HepG2 (cell line): ENCODE data around the gene ACOT6. TPM values are rescaled to one million over a fixed set of nuclear protein-coding genes. Genes with fewer than 3 reads are reported as not detected.
A peak's percentile ranks its signal among the peaks of the same experiment; 100 is the strongest.
"Not testable (repeated sequence)": the region's sequence is repeated elsewhere in the genome, so short reads cannot be mapped to it uniquely, and the experiment has no call there.

Source experiments
- ARID2 ChIP-seq: sonication (generic); formaldehyde crosslinking; IDR thresholded peaks from 2 replicates; pipeline ENCODE4 v1.8.1; 2022; ENCODE audit warnings: mild to moderate bottlenecking, missing genetic modification reagents, borderline replicate concordance
- ARNT2 ChIP-seq: sonication (generic); formaldehyde crosslinking; IDR thresholded peaks from 2 replicates; pipeline ENCODE4 v1.8.0; 2022; ENCODE audit warnings: mild to moderate bottlenecking, low read depth, missing genetic modification reagents, moderate library complexity
- BHLHE40 ChIP-seq: IDR thresholded peaks from 2 replicates; pipeline ENCODE4 v1.6.1; 2011; ENCODE audit warnings: low read length, improper control_type of control experiment
- BRD4 ChIP-seq: sonication (generic); formaldehyde crosslinking; IDR thresholded peaks from 2 replicates; pipeline ENCODE4 v1.4.0; 2020; ENCODE audit warnings: missing genetic modification reagents
- ELF4 ChIP-seq: sonication (generic); formaldehyde crosslinking; IDR thresholded peaks from 2 replicates; pipeline ENCODE4 v1.5.0; 2020; ENCODE audit warnings: missing genetic modification reagents, mild to moderate bottlenecking, moderate library complexity, borderline replicate concordance
- HOXA9 ChIP-seq: sonication (generic); formaldehyde crosslinking; IDR thresholded peaks from 2 replicates; pipeline ENCODE4 v1.8.1; 2022; ENCODE audit warnings: missing genetic modification reagents, mild to moderate bottlenecking, moderate library complexity, borderline replicate concordance
- KLF15 ChIP-seq: sonication (generic); formaldehyde crosslinking; IDR thresholded peaks from 2 replicates; pipeline ENCODE4 v1.8.1; 2023; ENCODE audit warnings: borderline replicate concordance, mild to moderate bottlenecking, inconsistent platforms, missing genetic modification reagents, mixed read lengths
- MXI1 ChIP-seq: IDR thresholded peaks from 3 replicates; pipeline ENCODE4 v1.6.1; 2012; ENCODE audit warnings: low read depth, low read length, inconsistent platforms, borderline replicate concordance
- SOX13 ChIP-seq, 3 experiments: fragments of 450-650 bp in 1 of 3; sonication (generic) in 1 of 3; formaldehyde crosslinking in 1 of 3; IDR thresholded peaks in 2 of 3; conservative IDR thresholded peaks in 1 of 3; 2 replicates each; pipeline versions ENCODE4 v1.5.0 to v1.6.1; 2016 to 2020; ENCODE audit warnings: antibody characterized with exemption in 1 of 3, mild to moderate bottlenecking in 1 of 3, missing compliant biosample characterization in 1 of 3, missing genetic modification reagents in 1 of 3, moderate library complexity in 1 of 3
- TGIF2 ChIP-seq: IDR thresholded peaks from 2 replicates; pipeline ENCODE4 v1.6.1; 2016; ENCODE audit warnings: control low read depth, missing compliant biosample characterization
- TMF1 ChIP-seq: sonication (generic); formaldehyde crosslinking; IDR thresholded peaks from 2 replicates; pipeline ENCODE4 v1.8.1; 2022; ENCODE audit warnings: low read depth, missing genetic modification reagents
- ZNF564 ChIP-seq: sonication (generic); formaldehyde crosslinking; IDR thresholded peaks from 2 replicates; pipeline ENCODE4 v1.8.1; 2023; ENCODE audit warnings: mild to moderate bottlenecking, missing genetic modification reagents
- ZNF747 ChIP-seq: sonication (generic); formaldehyde crosslinking; IDR thresholded peaks from 2 replicates; pipeline ENCODE4 v1.8.1; 2023; ENCODE audit warnings: missing genetic modification reagents, mild to moderate bottlenecking, borderline replicate concordance
- ZNF75D ChIP-seq: sonication (generic); formaldehyde crosslinking; IDR thresholded peaks from 2 replicates; pipeline ENCODE4 v1.8.1; 2023; ENCODE audit warnings: missing genetic modification reagents, mild to moderate bottlenecking, borderline replicate concordance
- ZNF788 ChIP-seq: sonication (generic); formaldehyde crosslinking; IDR thresholded peaks from 2 replicates; pipeline ENCODE4 v1.5.0; 2020; ENCODE audit warnings: mild to moderate bottlenecking, missing genetic modification reagents, borderline replicate concordance
- ZNF816 ChIP-seq: sonication (generic); formaldehyde crosslinking; IDR thresholded peaks from 2 replicates; pipeline ENCODE4 v1.8.0; 2022; ENCODE audit warnings: missing genetic modification reagents, mild to moderate bottlenecking, borderline replicate concordance
- polyA plus RNA-seq, 8 experiments: library from polyadenylated mRNA; depleted of rRNA in 3 of 8; stranded (reverse) in 7 of 8; unstranded in 1 of 8; fragments of >200 nt; fragmentation: Illumina TruSeq in 4 of 8; extraction: Trizol in 4 of 8; gene quantifications; 2 replicates each; pipeline versions ENCODE4 v1.2.1 to v1.2.3, GENCODE V29; 2011 to 2016; ENCODE audit warnings: low read depth in 4 of 8, missing spikeins in 1 of 8, mixed read lengths in 1 of 8; ENCODE audit not compliant: insufficient read depth in 1 of 8
- total RNA-seq, 5 experiments: library from RNA; depleted of rRNA; stranded (reverse); fragments of >200 nt; fragmentation: Illumina TruSeq; extraction: Trizol; gene quantifications; 2 replicates each; pipeline ENCODE4 v1.2.3, GENCODE V29; 2016; ENCODE audit warnings: low read depth in 1 of 5
- TF ChIP-seq, protein P1 (sequence below): sonication (generic); formaldehyde crosslinking; IDR thresholded peaks from 2 replicates; pipeline ENCODE4 v1.8.1; 2022; ENCODE audit warnings: mild to moderate bottlenecking, missing genetic modification reagents
- TF ChIP-seq, protein P2 (sequence below): sonication (generic); formaldehyde crosslinking; IDR thresholded peaks from 2 replicates; pipeline ENCODE4 v1.5.0; 2020; ENCODE audit warnings: mild to moderate bottlenecking, missing genetic modification reagents, borderline replicate concordance
- TF ChIP-seq, protein P3 (sequence below): sonication (generic); formaldehyde crosslinking; IDR thresholded peaks from 2 replicates; pipeline ENCODE4 v1.4.0; 2020; ENCODE audit warnings: missing genetic modification reagents
- TF ChIP-seq, protein P4 (sequence below): sonication (generic); formaldehyde crosslinking; IDR thresholded peaks from 2 replicates; pipeline ENCODE4 v1.5.0; 2020; ENCODE audit warnings: missing genetic modification reagents
- TF ChIP-seq, protein P5 (sequence below): IDR thresholded peaks from 2 replicates; pipeline ENCODE4 v1.6.1; 2016; ENCODE audit warnings: mild to moderate bottlenecking

Gene ACOT6
- total and polyA plus RNA-seq, 2 of the 13 experiments (the other 11 are each of a cell fraction or from before 2014, with no cell fraction given) = 0.15 to 0.27 TPM

DNA sequence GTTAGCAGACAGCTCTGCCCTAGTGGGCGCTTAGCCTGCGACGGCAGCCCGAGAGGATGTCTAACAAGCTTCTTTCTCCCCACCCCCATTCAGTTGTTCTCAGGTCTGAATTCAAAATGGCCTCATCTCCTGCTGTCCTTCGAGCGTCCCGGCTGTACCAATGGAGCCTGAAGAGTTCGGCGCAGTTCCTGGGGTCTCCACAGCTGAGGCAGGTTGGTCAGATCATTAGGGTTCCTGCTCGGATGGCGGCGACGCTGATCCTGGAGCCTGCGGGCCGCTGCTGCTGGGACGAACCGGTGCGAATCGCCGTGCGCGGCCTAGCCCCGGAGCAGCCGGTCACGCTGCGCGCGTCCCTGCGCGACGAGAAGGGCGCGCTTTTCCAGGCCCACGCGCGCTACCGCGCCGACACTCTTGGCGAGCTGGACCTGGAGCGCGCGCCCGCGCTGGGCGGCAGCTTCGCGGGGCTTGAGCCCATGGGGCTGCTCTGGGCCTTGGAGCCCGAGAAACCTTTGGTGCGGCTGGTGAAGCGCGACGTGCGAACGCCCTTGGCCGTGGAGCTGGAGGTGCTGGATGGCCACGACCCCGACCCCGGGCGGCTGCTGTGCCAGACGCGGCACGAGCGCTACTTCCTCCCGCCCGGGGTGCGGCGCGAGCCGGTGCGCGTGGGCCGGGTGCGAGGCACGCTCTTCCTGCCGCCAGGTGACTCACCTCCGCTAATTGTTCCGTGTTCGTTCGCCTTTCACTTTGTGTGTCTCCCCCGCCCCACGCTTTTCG, 42.9 kb upstream of the ACOT6 start, which contains the start of gene ACOT2 (continued):
- TF ChIP-seq, protein P1, sequence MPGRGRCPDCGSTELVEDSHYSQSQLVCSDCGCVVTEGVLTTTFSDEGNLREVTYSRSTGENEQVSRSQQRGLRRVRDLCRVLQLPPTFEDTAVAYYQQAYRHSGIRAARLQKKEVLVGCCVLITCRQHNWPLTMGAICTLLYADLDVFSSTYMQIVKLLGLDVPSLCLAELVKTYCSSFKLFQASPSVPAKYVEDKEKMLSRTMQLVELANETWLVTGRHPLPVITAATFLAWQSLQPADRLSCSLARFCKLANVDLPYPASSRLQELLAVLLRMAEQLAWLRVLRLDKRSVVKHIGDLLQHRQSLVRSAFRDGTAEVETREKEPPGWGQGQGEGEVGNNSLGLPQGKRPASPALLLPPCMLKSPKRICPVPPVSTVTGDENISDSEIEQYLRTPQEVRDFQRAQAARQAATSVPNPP = 0 out of 2 replicates have a peak, but pooled peaks have one; percentile 50
- TF ChIP-seq ZNF75D = peak; percentile 43; the same call in 1 of the 2 replicates
- peak; percentile 85 for TF ChIP-seq BHLHE40
- not testable (repeated sequence) for TF ChIP-seq SOX13 (IDR thresholded peaks at IDR 0.05)
- peak in 1 of 2 experiments; percentile 56; a peak in 2 of 4 replicates for TF ChIP-seq SOX13 (CRISPR knock-in tag; conservative IDR thresholded peaks at IDR 0.05 in 1 of 2, IDR thresholded peaks at IDR 0.05 in 1 of 2)
- peak; percentile 5; the same call in 1 of the 2 replicates for TF ChIP-seq ZNF788 (CRISPR knock-in tag)
- TF ChIP-seq HOXA9 (CRISPR knock-in tag) = 0 out of 2 replicates have a peak, but pooled peaks have one; percentile 55
- peak; percentile 74 for TF ChIP-seq BRD4
- 0 out of 2 replicates have a peak, but pooled peaks have one; percentile 20 for TF ChIP-seq KLF15 (CRISPR knock-in tag)
- TF ChIP-seq TGIF2 (CRISPR knock-in tag) = 0 out of 2 replicates have a peak, but pooled peaks have one; percentile 71
- peak; percentile 82; the same call in 1 of the 2 replicates for TF ChIP-seq ARNT2 (CRISPR knock-in tag)
- TF ChIP-seq, protein P2, sequence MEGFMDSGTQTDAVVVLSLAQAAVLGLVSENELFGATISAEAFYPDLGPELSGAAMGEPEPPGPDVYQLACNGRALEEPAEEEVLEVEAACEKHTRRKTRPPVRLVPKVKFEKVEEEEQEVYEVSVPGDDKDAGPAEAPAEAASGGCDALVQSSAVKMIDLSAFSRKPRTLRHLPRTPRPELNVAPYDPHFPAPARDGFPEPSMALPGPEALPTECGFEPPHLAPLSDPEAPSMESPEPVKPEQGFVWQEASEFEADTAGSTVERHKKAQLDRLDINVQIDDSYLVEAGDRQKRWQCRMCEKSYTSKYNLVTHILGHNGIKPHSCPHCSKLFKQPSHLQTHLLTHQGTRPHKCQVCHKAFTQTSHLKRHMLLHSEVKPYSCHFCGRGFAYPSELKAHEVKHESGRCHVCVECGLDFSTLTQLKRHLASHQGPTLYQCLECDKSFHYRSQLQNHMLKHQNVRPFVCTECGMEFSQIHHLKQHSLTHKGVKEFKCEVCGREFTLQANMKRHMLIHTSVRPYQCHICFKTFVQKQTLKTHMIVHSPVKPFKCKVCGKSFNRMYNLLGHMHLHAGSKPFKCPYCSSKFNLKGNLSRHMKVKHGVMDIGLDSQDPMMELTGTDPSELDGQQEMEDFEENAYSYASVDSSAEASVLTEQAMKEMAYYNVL = peak; percentile 19; the same call in 1 of the 2 replicates
- TF ChIP-seq ZNF816 (CRISPR knock-in tag) = peak; percentile 68
- peak; percentile 34; the same call in 1 of the 2 replicates for TF ChIP-seq ARID2 (CRISPR knock-in tag)
- TF ChIP-seq, protein P3, sequence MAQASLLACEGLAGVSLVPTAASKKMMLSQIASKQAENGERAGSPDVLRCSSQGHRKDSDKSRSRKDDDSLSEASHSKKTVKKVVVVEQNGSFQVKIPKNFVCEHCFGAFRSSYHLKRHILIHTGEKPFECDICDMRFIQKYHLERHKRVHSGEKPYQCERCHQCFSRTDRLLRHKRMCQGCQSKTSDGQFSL (CRISPR knock-in tag) = peak; percentile 45; the same call in 1 of the 2 replicates
- TF ChIP-seq, protein P4, sequence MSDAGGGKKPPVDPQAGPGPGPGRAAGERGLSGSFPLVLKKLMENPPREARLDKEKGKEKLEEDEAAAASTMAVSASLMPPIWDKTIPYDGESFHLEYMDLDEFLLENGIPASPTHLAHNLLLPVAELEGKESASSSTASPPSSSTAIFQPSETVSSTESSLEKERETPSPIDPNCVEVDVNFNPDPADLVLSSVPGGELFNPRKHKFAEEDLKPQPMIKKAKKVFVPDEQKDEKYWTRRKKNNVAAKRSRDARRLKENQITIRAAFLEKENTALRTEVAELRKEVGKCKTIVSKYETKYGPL (CRISPR knock-in tag) = peak; percentile 25; the same call in 1 of the 2 replicates
- peak; percentile 86 for TF ChIP-seq TMF1 (CRISPR knock-in tag)
- TF ChIP-seq ZNF564 (CRISPR knock-in tag) = peak; percentile 85; the same call in 1 of the 2 replicates
- TF ChIP-seq, protein P5, sequence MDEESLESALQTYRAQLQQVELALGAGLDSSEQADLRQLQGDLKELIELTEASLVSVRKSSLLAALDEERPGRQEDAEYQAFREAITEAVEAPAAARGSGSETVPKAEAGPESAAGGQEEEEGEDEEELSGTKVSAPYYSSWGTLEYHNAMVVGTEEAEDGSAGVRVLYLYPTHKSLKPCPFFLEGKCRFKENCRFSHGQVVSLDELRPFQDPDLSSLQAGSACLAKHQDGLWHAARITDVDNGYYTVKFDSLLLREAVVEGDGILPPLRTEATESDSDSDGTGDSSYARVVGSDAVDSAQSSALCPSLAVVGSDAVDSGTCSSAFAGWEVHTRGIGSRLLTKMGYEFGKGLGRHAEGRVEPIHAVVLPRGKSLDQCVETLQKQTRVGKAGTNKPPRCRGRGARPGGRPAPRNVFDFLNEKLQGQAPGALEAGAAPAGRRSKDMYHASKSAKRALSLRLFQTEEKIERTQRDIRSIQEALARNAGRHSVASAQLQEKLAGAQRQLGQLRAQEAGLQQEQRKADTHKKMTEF (CRISPR knock-in tag) = 0 out of 2 replicates have a peak, but pooled peaks have one; percentile 71
- peak; percentile 81; the same call in 1 of the 2 replicates for TF ChIP-seq ZNF747 (CRISPR knock-in tag)
- TF ChIP-seq MXI1 = peak; percentile 29; the same call in 1 of the 3 replicates
- 0 out of 2 replicates have a peak, but pooled peaks have one; percentile 51 for TF ChIP-seq ELF4 (CRISPR knock-in tag)
